Astrocyte of the spinal cord (primary cell): ENCODE data around the gene MPPE1.

ENCODE experiments used
- DNase-seq: peaks from one replicate; pipeline ENCODE4 v3.0.0; 2011; ENCODE audit warnings: low read depth, low spot score
- H3K4me3 ChIP-seq: 2 replicates; pipeline ENCODE4 v1.5.1; 2011; ENCODE audit warnings: low read depth, mild to moderate bottlenecking, low read length, moderate library complexity
- in situ Hi-C: cut with HindIII; loops from 2 replicates; pipeline ENCODE4 v1.10.0; 2017; ENCODE audit warnings: low sequenced_read_pairs
- TF ChIP-seq, protein P1 (sequence below): IDR thresholded peaks from 2 replicates; pipeline ENCODE4 v1.5.1; 2012; ENCODE audit warnings: low read depth, mild to moderate bottlenecking, low read length, inconsistent platforms

The MPPE1 gene

DNA sequence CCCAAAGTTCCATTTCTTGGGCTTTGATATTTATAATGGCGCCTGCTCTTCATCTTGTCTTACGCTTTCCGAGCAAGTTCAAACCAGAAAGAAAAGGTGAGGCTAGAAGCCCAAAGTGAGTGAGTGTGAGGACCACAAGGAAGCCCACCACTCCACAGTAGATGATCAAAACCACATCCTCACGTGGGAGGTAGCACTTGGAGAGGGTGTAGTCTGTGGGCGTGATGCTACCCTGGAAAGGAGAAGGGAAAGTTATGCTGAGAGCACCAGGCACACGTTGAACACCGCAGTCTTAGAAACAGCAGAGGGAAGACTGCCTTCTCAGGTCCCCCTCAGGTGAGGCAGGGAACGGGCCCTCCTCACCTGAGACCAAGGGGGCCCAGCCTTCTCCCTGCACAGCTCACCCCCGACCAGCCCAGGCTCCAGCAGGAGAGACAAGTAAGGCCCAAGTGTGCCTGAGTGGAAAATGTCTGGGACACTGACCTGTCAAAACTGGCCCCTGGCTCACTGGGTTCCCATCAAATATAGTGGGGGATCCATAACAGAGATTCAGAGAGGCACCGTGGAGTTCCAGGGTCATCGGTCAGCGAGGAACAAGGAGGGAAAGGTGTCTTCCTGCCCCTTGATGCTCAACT, 23.6 kb downstream of the MPPE1 start:
- in situ Hi-C loops: no loop called here
- TF ChIP-seq, protein P1, sequence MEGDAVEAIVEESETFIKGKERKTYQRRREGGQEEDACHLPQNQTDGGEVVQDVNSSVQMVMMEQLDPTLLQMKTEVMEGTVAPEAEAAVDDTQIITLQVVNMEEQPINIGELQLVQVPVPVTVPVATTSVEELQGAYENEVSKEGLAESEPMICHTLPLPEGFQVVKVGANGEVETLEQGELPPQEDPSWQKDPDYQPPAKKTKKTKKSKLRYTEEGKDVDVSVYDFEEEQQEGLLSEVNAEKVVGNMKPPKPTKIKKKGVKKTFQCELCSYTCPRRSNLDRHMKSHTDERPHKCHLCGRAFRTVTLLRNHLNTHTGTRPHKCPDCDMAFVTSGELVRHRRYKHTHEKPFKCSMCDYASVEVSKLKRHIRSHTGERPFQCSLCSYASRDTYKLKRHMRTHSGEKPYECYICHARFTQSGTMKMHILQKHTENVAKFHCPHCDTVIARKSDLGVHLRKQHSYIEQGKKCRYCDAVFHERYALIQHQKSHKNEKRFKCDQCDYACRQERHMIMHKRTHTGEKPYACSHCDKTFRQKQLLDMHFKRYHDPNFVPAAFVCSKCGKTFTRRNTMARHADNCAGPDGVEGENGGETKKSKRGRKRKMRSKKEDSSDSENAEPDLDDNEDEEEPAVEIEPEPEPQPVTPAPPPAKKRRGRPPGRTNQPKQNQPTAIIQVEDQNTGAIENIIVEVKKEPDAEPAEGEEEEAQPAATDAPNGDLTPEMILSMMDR: no peak
- no peak for DNase-seq

GRCh38 chr18:11883153-11883552, 25.0 kb downstream of the MPPE1 start:
- in situ Hi-C loops: no loop called here
- TF ChIP-seq, protein P1: no peak
- no peak overlapping the region for H3K4me3 ChIP-seq
- no peak for DNase-seq

More for the DNA sequence above, 23.6 kb downstream of the MPPE1 start:
- no peak overlapping the region for H3K4me3 ChIP-seq

DNA sequence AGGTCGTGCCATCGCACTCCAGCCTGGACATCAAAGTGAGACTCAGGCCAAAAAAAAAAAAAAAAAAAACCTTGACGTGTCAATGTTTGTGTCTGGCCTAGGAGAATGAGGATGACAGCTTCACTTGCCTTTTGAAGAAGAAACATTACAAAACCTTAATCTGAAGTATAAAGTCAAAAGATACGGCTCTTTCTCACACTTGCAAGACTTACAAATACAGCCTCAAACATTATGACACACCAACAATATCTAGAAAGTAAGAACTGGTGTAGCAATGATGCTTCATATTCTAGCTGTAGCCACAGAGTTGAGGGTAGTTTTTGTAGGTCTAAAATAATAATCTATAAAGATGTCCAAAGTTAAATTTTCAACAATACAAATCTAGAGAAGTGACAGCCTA, 25.5 kb downstream of the MPPE1 start:
- TF ChIP-seq, protein P1: no peak
- in situ Hi-C loops: no loop called here
- no peak overlapping the region for H3K4me3 ChIP-seq
- no peak for DNase-seq

DNA sequence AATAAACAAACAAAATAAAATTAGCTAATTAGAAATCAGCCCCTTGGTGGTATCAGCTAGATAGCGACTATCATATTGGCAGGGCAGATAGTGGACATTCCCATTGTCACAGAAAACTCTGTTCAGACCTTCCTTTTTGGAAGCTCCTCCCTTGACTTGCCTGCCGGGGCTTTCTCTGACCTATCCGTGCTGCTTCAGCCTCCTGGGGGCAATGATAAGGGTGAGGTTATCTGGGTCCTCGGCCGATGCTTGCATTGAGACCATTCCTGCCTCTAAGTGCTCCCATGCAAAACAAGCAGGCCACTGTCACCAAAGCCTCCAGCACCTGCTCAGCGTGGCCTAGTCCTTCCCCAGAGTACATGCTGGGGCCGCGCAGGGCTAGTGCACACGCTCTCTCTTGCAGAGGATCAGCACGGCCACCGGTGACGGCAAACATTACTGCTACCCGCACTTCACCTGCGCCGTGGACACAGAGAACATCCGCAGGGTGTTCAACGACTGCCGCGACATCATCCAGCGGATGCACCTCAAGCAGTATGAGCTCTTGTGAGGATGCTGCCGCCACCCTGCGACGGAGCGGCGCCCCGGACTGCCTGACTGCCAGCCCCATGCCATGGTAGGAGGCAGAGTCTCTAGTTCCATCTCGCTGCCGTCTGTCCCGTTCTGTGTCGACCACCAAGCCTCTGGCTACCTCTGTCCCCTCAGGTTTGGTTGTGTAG, 27.4 kb downstream of the MPPE1 start:
- TF ChIP-seq, protein P1: no peak
- H3K4me3 ChIP-seq: no peak overlapping the region
- in situ Hi-C loops: no loop called here
- no peak for DNase-seq

DNA sequence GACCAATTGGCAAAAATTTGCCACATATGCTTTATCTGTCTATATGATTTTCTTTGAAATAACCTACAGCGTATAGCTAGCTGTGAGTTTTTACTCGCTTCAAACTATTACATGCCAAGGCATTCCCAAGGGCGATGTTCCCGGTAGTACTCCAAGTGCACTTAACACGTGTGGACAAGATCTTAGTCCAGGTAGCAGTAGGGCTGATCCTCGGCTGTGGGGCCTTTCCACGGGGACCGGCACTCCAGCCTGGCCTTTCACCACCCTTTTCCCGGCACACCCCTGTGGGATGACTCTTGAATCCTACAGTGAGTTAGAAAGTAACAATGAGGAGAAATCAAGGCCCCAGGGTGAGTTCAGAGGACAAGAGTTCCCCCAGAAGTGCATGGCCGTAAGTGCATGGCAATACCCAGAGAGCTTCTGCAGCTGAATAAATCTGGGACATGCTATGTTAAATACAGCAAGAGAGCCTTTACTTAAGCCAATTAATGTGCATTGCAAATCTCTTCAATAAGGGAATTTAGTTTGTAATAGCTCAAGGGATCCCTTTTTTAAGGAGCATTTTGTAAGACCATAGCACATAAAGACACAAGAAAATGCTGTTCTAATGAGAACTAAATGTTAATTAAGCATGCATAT, 30.5 kb downstream of the MPPE1 start:
- TF ChIP-seq, protein P1: no peak
- in situ Hi-C loops: no loop called here
- no peak overlapping the region for H3K4me3 ChIP-seq
- no peak for DNase-seq

- DNase-seq: no peak
- H3K4me3 ChIP-seq: no peak overlapping the region
- in situ Hi-C loops: no loop called here
- TF ChIP-seq, protein P1: no peak
Observed at GRCh38 chr18:11874676-11875075, 33.4 kb downstream of the MPPE1 start.
